ENCODE data around the gene RCN2. TPM values are rescaled to one million over a fixed set of nuclear protein-coding genes. Genes with fewer than 3 reads are reported as not detected.

The RCN2 gene
- total RNA-seq, 1 donor: 59.9 TPM

- H3K4me3 ChIP-seq (ENCODE audit: low read depth, low read length): no peak overlapping the region
- TF ChIP-seq CTCF (IDR thresholded peaks at IDR 0.05; ENCODE audit: insufficient read depth, low read length): no peak
- DNase-seq (ENCODE audit: low read depth): no peak
Measured at GRCh38 chr15:76979996-76980520, 48.5 kb downstream of the RCN2 start.

- no peak for TF ChIP-seq CTCF (IDR thresholded peaks at IDR 0.05; ENCODE audit: insufficient read depth, low read length)
- H3K4me3 ChIP-seq (ENCODE audit: low read depth, low read length): no peak overlapping the region
- DNase-seq (ENCODE audit: low read depth): no peak
Measured at GRCh38 chr15:76982356-76982755, 50.8 kb downstream of the RCN2 start.

GRCh38 chr15:76982756-76983155, 51.2 kb downstream of the RCN2 start:
- DNase-seq (ENCODE audit: low read depth): no peak
- no peak for TF ChIP-seq CTCF (IDR thresholded peaks at IDR 0.05; ENCODE audit: insufficient read depth, low read length)
- H3K4me3 ChIP-seq (ENCODE audit: low read depth, low read length): no peak overlapping the region

- no peak for DNase-seq (ENCODE audit: low read depth)
- no peak for TF ChIP-seq CTCF (IDR thresholded peaks at IDR 0.05; ENCODE audit: insufficient read depth, low read length)
- H3K4me3 ChIP-seq (ENCODE audit: low read depth, low read length): no peak overlapping the region
Measured at GRCh38 chr15:76983590-76984375, 52.2 kb downstream of the RCN2 start.

- no peak for DNase-seq (ENCODE audit: low read depth)
- no peak for TF ChIP-seq CTCF (IDR thresholded peaks at IDR 0.05; ENCODE audit: insufficient read depth, low read length)
- no peak overlapping the region for H3K4me3 ChIP-seq (ENCODE audit: low read depth, low read length)
Measured at GRCh38 chr15:76986743-76987142, 55.2 kb downstream of the RCN2 start.

GRCh38 chr15:76987276-76987675, 55.7 kb downstream of the RCN2 start:
- H3K4me3 ChIP-seq (ENCODE audit: low read depth, low read length): no peak overlapping the region
- DNase-seq (ENCODE audit: low read depth): no peak
- no peak for TF ChIP-seq CTCF (IDR thresholded peaks at IDR 0.05; ENCODE audit: insufficient read depth, low read length)

Measured in fibroblast of the aortic adventitia (primary cell).